GM12891 (cell line): Measurements from ENCODE around the gene DNAJC25.

Source experiments
- DNase-seq: peaks from one replicate; pipeline ENCODE4 v3.0.0; 2011; ENCODE audit warnings: low spot score; ENCODE audit not compliant: insufficient read length
- FAIRE-seq: peaks from 2 replicates; lab custom pipeline; 2011; peaks lifted over from hg19 to GRCh38; lab: Jason Lieb, UNC
- PAX5 ChIP-seq: IDR thresholded peaks from 2 replicates; pipeline ENCODE4 v1.6.1; 2011; ENCODE audit warnings: low read length, moderate library complexity, mild to moderate bottlenecking; ENCODE audit not compliant: insufficient read depth, severe bottlenecking
- POLR2A ChIP-seq: IDR thresholded peaks from 2 replicates; pipeline ENCODE4 v1.6.1; 2011; ENCODE audit warnings: low read depth, low read length, control low read depth
- POLR2AphosphoS5 ChIP-seq: IDR thresholded peaks from 2 replicates; pipeline ENCODE4 v1.6.1; 2011; ENCODE audit warnings: low read depth, low read length, control low read depth
- POU2F2 ChIP-seq: IDR thresholded peaks from 2 replicates; pipeline ENCODE4 v1.6.1; 2011; ENCODE audit warnings: low read depth, mild to moderate bottlenecking, control low read depth, low read length, moderate library complexity
- SPI1 ChIP-seq: IDR thresholded peaks from 2 replicates; pipeline ENCODE4 v1.6.1; 2011; ENCODE audit warnings: low read depth, low read length, control low read depth
- TAF1 ChIP-seq: IDR thresholded peaks from 2 replicates; pipeline ENCODE4 v1.6.1; 2011; ENCODE audit warnings: low read depth, low read length, control low read depth

Gene DNAJC25

DNA sequence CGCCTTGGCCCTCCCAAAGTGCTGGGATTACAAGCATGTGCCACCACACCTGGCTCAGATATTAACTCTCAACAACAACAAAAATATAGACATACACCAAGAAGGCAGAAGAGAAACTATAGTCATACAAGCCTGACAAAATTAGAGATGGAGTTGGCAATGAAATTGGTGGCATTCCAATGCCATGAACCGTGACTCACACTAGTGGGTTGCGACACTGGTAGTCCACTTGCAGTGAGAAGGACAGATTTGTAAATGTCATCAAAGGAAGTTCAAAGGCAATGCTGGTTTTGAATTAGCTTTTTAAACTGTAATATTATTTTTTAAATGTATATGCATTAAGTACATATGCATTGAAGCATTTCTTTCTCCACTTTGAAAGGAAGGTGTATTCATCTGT, 8.5 kb upstream of the DNAJC25 start:
- FAIRE-seq (no peak), DNase-seq (no peak)
- no peak for TF ChIP-seq POLR2A
- TF ChIP-seq POU2F2, result no peak
- no peak for TF ChIP-seq TAF1
- no peak for TF ChIP-seq SPI1
- TF ChIP-seq POLR2AphosphoS5, result no peak
- TF ChIP-seq PAX5, result no peak

GRCh38 chr9:111627260-111627963, 3.7 kb upstream of the DNAJC25 start:
- DNase-seq (no peak), FAIRE-seq (no peak)
- TF ChIP-seq POLR2A (no peak), POLR2AphosphoS5 (no peak), TAF1 (no peak), POU2F2 (no peak), PAX5 (no peak), SPI1 (no peak)

DNA sequence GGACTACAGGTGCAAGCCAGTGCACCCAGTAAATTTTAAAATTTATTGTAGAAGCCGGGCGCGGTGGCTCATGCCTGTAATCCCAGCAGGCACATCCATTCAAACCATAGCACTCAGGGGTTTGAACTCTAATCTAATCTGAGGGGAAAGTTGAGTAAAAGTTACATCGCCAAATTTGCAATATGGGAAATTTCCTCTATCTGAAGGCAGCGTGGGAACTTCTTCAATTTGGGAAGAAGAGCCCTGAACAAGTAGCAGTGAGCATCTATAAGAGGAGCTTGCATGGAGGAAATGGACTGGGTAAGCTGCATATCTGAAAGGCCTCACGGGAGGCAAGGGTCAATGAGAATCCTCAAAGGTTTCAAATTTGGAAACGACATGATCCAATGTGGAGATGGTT, 2.7 kb upstream of the DNAJC25 start:
- DNase-seq, result no peak
- no peak for FAIRE-seq
- TF ChIP-seq SPI1 (no peak), POU2F2 (no peak), TAF1 (no peak), POLR2A (no peak), POLR2AphosphoS5 (no peak), PAX5 (no peak)

GRCh38 chr9:111630182-111630963, 761 bp upstream of the DNAJC25 start:
- TF ChIP-seq POLR2AphosphoS5 (no peak), PAX5 (no peak), POLR2A (no peak), TAF1 (no peak), SPI1 (no peak), POU2F2 (no peak)
- DNase-seq (no peak), FAIRE-seq (no peak)

- no peak for DNase-seq
- TF ChIP-seq POLR2AphosphoS5 (no peak), SPI1 (no peak), TAF1 (no peak), POLR2A (no peak), POU2F2 (no peak), PAX5 (no peak)
- no peak for FAIRE-seq
Observed at GRCh38 chr9:111630964-111631213, 245 bp upstream of the DNAJC25 start.

DNA sequence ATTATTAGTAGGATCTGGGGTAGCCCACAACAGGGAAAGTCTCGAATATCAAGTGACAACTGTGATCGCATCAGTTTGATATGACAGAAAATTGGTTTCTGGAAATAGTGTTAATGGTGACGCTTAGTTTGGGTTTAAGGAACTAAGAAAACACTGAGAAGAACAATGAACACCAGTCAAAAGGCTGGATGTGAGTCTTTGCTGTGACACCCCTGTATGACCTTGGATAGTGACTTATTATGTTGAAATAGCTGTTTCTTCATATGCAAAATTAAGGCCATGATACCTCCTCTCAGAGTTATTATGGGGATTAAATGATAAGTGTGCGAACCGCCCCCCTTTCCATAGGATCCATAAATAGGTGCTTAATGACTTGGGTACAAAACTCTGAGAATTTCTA, 926 bp downstream of the DNAJC25 start:
- DNase-seq, result no peak
- FAIRE-seq, result no peak

GRCh38 chr9:111632695-111633388, 1.7 kb downstream of the DNAJC25 start:
- DNase-seq (no peak), FAIRE-seq (no peak)
- TF ChIP-seq POU2F2, result no peak
- TF ChIP-seq TAF1, result no peak

More for the DNA sequence above, 926 bp downstream of the DNAJC25 start:
- TF ChIP-seq SPI1, result no peak
- TF ChIP-seq POU2F2, result no peak
- no peak for TF ChIP-seq TAF1
- TF ChIP-seq POLR2AphosphoS5, result no peak
- no peak for TF ChIP-seq POLR2A
- no peak for TF ChIP-seq PAX5

DNA sequence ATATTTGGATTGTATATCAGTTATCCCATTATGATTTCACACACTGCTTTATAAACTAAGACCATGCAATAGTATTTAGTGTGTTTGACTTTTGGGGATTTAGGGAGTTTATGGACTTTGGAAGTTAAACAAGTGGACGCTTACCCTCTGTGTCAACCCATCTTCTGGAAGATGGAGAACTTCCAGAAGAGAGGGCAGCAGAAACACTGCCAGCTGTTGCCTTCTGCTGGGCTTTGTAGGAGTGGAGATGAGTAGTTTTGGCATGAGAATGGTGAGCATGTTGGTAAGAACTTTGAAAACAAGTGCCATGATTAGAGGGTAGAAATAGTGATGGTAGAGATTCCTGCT, 2.2 kb downstream of the DNAJC25 start:
- FAIRE-seq, result no peak
- TF ChIP-seq POU2F2 (no peak), PAX5 (no peak), SPI1 (no peak), POLR2AphosphoS5 (no peak), POLR2A (no peak), TAF1 (no peak)
- DNase-seq, result no peak

DNA sequence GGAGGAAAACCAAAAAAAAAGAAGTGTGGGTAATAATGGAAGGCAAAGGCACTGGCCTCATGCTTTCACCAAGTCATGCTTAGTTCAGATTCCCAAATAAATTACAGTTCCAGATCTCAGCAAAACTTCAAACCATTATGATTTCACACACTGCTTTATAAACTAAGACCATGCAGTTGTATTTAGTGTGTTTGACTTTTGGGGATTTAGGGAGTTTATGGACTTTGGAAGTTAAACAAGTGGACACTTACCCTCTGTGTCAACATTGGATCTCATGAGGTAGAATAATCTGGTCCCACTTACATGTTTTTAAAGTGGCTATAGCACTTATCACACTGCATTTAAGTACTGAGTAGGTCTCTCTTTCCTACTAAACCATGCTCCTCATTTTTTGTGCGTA, 3.7 kb downstream of the DNAJC25 start:
- no peak for TF ChIP-seq SPI1
- TF ChIP-seq PAX5, result no peak
- TF ChIP-seq POLR2A, result no peak
- no peak for TF ChIP-seq POLR2AphosphoS5
- no peak for TF ChIP-seq TAF1
- TF ChIP-seq POU2F2, result no peak
- FAIRE-seq (no peak), DNase-seq (no peak)

DNA sequence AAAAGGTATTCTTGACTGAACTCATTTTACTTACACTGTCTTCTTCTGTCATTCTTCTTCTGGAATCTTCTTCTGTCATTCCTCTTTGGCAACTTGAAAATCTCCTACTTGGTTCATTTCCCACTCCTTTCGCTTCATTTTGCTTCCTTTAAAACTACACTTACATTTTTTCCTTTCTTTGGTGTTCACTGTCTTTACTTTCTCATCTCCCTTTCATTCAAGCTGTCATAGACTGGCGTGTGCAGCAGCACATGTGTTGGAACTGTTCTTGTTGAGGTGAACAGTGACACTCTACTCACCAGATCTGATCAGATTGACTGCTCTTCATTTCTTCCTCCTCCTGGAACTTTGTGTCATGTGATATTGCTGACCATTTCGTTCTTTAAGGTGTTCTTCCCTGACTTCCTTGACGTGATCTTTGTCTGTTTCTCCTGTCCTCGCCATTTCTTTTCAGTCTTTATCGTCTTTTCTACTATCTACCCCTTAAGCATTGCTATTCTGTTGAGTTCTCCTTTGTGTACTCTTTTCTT, 6.4 kb downstream of the DNAJC25 start:
- DNase-seq, result no peak
- TF ChIP-seq POLR2A (no peak), POLR2AphosphoS5 (no peak), PAX5 (no peak), POU2F2 (no peak), SPI1 (no peak), TAF1 (no peak)
- no peak for FAIRE-seq
